GM23338 (cell line): Measurements from ENCODE around the gene TSPYL2. TPM values are rescaled to one million over a fixed set of nuclear protein-coding genes. Genes with fewer than 3 reads are reported as not detected.

Source experiments
- ATAC-seq: fragments of 200-7000 bp; cut with Tn5 transposase; 3 replicates; pipeline ENCODE4 v1.9.1; 2020
- DNase-seq: peaks from one replicate; pipeline ENCODE4 v3.0.0-alpha.2; 2015; ENCODE audit warnings: low spot score
- H2AFZ ChIP-seq: fragments of 200-600 bp; sonication (generic); 2 replicates; pipeline ENCODE4 v1.8.0; 2016; ENCODE audit warnings: antibody characterized with exemption, mild to moderate bottlenecking, moderate library complexity
- H3F3A ChIP-seq: fragments of 200-600 bp; sonication (generic); replicated peaks from 2 replicates; pipeline ENCODE4 v1.8.0; 2017; ENCODE audit warnings: antibody characterized with exemption, mixed run types, low read depth
- H3K27ac ChIP-seq: fragments of 200-600 bp; sonication (generic); 2 replicates; pipeline ENCODE4 v1.6.1; 2016; ENCODE audit warnings: low read depth
- H3K27me3 ChIP-seq: fragments of 200-600 bp; sonication (generic); 2 replicates; pipeline ENCODE4 v1.8.0; 2016; ENCODE audit warnings: mild to moderate bottlenecking, mixed run types, moderate library complexity; ENCODE audit not compliant: insufficient read depth
- H3K36me3 ChIP-seq: fragments of 200-600 bp; sonication (generic); 2 replicates; pipeline ENCODE4 v1.8.0; 2016; ENCODE audit warnings: mild to moderate bottlenecking; ENCODE audit not compliant: insufficient read depth
- H3K4me1 ChIP-seq: fragments of 200-600 bp; sonication (generic); 2 replicates; pipeline ENCODE4 v1.8.0; 2016; ENCODE audit warnings: mild to moderate bottlenecking, moderate library complexity; ENCODE audit not compliant: insufficient read depth
- H3K4me2 ChIP-seq: fragments of 200-600 bp; sonication (generic); 2 replicates; pipeline ENCODE4 v1.7.1; 2017; ENCODE audit warnings: mixed run types
- H3K4me3 ChIP-seq: fragments of 200-600 bp; sonication (generic); 2 replicates; pipeline ENCODE4 v1.6.1; 2016; ENCODE audit warnings: mixed run types
- H3K79me2 ChIP-seq: fragments of 200-600 bp; sonication (generic); replicated peaks from 2 replicates; pipeline ENCODE4 v1.8.0; 2017; ENCODE audit warnings: mild to moderate bottlenecking; ENCODE audit not compliant: insufficient read depth
- H3K9me2 ChIP-seq: fragments of 200-600 bp; sonication (generic); 2 replicates; pipeline ENCODE4 v1.8.0; 2017; ENCODE audit not compliant: insufficient read depth
- H4K20me1 ChIP-seq: fragments of 200-600 bp; sonication (generic); replicated peaks from 2 replicates; pipeline ENCODE4 v1.8.0; 2017; ENCODE audit warnings: mild to moderate bottlenecking; ENCODE audit not compliant: insufficient read depth
- H3K27ac Mint-ChIP-seq: 2 replicates; pipeline ENCODE4 v1.8.0; 2020; ENCODE audit warnings: inconsistent platforms, mild to moderate bottlenecking, moderate library complexity, mixed read lengths
- H3K27me3 Mint-ChIP-seq: 3 replicates; pipeline ENCODE4 v1.8.0; 2022; ENCODE audit warnings: low read depth, mild to moderate bottlenecking, moderate library complexity, mixed read lengths, inconsistent platforms; ENCODE audit not compliant: insufficient read depth, poor library complexity
- H3K36me3 Mint-ChIP-seq: 3 replicates; pipeline ENCODE4 v1.8.0; 2021; ENCODE audit warnings: low read depth, mild to moderate bottlenecking, inconsistent platforms, moderate library complexity, mixed read lengths
- H3K4me1 Mint-ChIP-seq: 3 replicates; pipeline ENCODE4 v1.8.0; 2020; ENCODE audit warnings: mild to moderate bottlenecking, inconsistent platforms, mixed read lengths
- H3K4me3 Mint-ChIP-seq: 3 replicates; pipeline ENCODE4 v1.8.0; 2021; ENCODE audit warnings: moderate library complexity, mild to moderate bottlenecking, inconsistent platforms, mixed read lengths
- H3K9me3 Mint-ChIP-seq: 3 replicates; pipeline ENCODE4 v1.8.0; 2020; ENCODE audit warnings: moderate library complexity, mild to moderate bottlenecking, inconsistent platforms, mixed read lengths
- CREB1 ChIP-seq: fragments of 250-450 bp; sonication (Bioruptor Pico); IDR thresholded peaks from 2 replicates; pipeline ENCODE4 v1.5.0; 2020; ENCODE audit warnings: low read depth, mild to moderate bottlenecking, moderate library complexity
- CTCF ChIP-seq, 2 experiments: fragments of 200-600 bp in 1 of 2; sonication (generic) in 1 of 2; conservative IDR thresholded peaks; 2 replicates each; pipeline versions ENCODE4 v1.5.1 to v1.6.1; 2016 to 2017; ENCODE audit warnings: antibody characterized with exemption in 2 of 2, low read depth in 2 of 2, mild to moderate bottlenecking in 2 of 2, moderate library complexity in 1 of 2
- ETS1 ChIP-seq: IDR thresholded peaks from 2 replicates; pipeline ENCODE4 v1.6.1; 2016; ENCODE audit warnings: antibody characterized with exemption
- EZH2 ChIP-seq: fragments of 200-600 bp; sonication (generic); IDR thresholded peaks from one replicate; pipeline ENCODE4 v1.8.0; 2017; ENCODE audit warnings: antibody characterized with exemption, mild to moderate bottlenecking, low read depth; ENCODE audit not compliant: unreplicated experiment
- EZH2phosphoT487 ChIP-seq: fragments of 200-600 bp; sonication (generic); IDR thresholded peaks from one replicate; pipeline ENCODE4 v1.8.1; 2018; ENCODE audit warnings: antibody characterized with exemption; ENCODE audit not compliant: unreplicated experiment
- JUNB ChIP-seq: IDR thresholded peaks from one replicate; pipeline ENCODE4 v1.6.1; 2016; ENCODE audit warnings: antibody characterized with exemption; ENCODE audit not compliant: unreplicated experiment
- NANOG ChIP-seq: IDR thresholded peaks from 2 replicates; pipeline ENCODE4 v1.6.1; 2016; ENCODE audit warnings: antibody characterized with exemption, borderline replicate concordance
- POLR2AphosphoS5 ChIP-seq: IDR thresholded peaks from 2 replicates; pipeline ENCODE4 v1.6.1; 2016; ENCODE audit warnings: antibody characterized with exemption, low read depth
- REST ChIP-seq: IDR thresholded peaks from one replicate; pipeline ENCODE4 v1.6.1; 2018; ENCODE audit warnings: antibody characterized with exemption; ENCODE audit not compliant: unreplicated experiment
- STAT1 ChIP-seq: IDR thresholded peaks from one replicate; pipeline ENCODE4 v1.6.1; 2016; ENCODE audit warnings: antibody characterized with exemption; ENCODE audit not compliant: unreplicated experiment
- ZNF114 ChIP-seq: fragments of 250-450 bp; sonication (Bioruptor Pico); IDR thresholded peaks from 2 replicates; pipeline ENCODE4 v1.5.0; 2020; ENCODE audit warnings: mild to moderate bottlenecking, moderate library complexity
- ZNF331 ChIP-seq: fragments of 250-450 bp; sonication (Bioruptor Pico); IDR thresholded peaks from 2 replicates; pipeline ENCODE4 v1.5.0; 2020; ENCODE audit warnings: low read depth, mild to moderate bottlenecking, moderate library complexity
- ZNF462 ChIP-seq: fragments of 250-450 bp; sonication (Bioruptor Pico); IDR thresholded peaks from 2 replicates; pipeline ENCODE4 v1.5.0; 2020; ENCODE audit warnings: mild to moderate bottlenecking, moderate library complexity
- polyA plus RNA-seq: library from polyadenylated mRNA; unstranded; fragments of >200 nt; fragmentation: Nextera tagmentation; extraction: Ambion mirVana; gene quantifications from 2 replicates; pipeline ENCODE4 v1.2.1, GENCODE V29; 2016
- total RNA-seq: library from RNA; depleted of rRNA; stranded (reverse); fragments of >200 nt; shearing (Covaris generic); gene quantifications from 2 replicates; pipeline ENCODE4 v1.2.3, GENCODE V29; 2014

TSPYL2 gene
- total and polyA plus RNA-seq, 2 experiments from 2014 or later: 13.4 TPM

GRCh38 chrX:53087388-53087831, 5.2 kb downstream of the TSPYL2 start:
- H3K27me3 Mint-ChIP-seq: peaks cover 3% of the 10 kb centered on the region
- no peaks in the 10 kb centered on the region for H3K9me2 ChIP-seq
- no peaks in the 10 kb centered on the region for H3F3A ChIP-seq
- H3K9me3 Mint-ChIP-seq: no peaks in the 10 kb centered on the region; the same call in 2 of the 3 replicates
- H3K4me3 Mint-ChIP-seq: peak overlapping the region; percentile 94; the same call in 2 of the 3 replicates
- no peaks in the 10 kb centered on the region for H3K36me3 ChIP-seq
- no peaks in the 10 kb centered on the region; the same call in 1 of the 2 replicates for H4K20me1 ChIP-seq
- ATAC-seq: no peak
- H3K27ac Mint-ChIP-seq: peak overlapping the region; percentile 98; the same call in 1 of the 2 replicates
- no peak overlapping the region for H3K4me2 ChIP-seq
- peaks cover 52% of the 10 kb centered on the region for H3K36me3 Mint-ChIP-seq
- DNase-seq: no peak
- H2AFZ ChIP-seq: no peak overlapping the region
- H3K27me3 ChIP-seq: no peaks in the 10 kb centered on the region
- 0 out of 2 replicates have a peak, but pooled peaks cover 4% of the 10 kb centered on the region for H3K79me2 ChIP-seq
- no peaks in the 10 kb centered on the region; the same call in 1 of the 2 replicates for H3K4me1 ChIP-seq
- no peak overlapping the region for H3K4me3 ChIP-seq
- H3K27ac ChIP-seq: no peak overlapping the region
- peaks cover 10% of the 10 kb centered on the region for H3K4me1 Mint-ChIP-seq
- TF ChIP-seq EZH2 (no peak), STAT1 (no peak), ZNF462 (CRISPR knock-in tag) (no peak), REST (no peak), POLR2AphosphoS5 (no peak), ZNF114 (CRISPR knock-in tag) (no peak), EZH2phosphoT487 (no peak), NANOG (no peak), ZNF331 (CRISPR knock-in tag) (no peak), JUNB (no peak), ETS1 (no peak), CREB1 (no peak), CTCF (conservative IDR thresholded peaks at IDR 0.05; ENCODE audit: low read depth in 2 of 2) (no peak)
